ENCODE results near the gene AGPAT1. TPM values are rescaled to one million over a fixed set of nuclear protein-coding genes. Genes with fewer than 3 reads are reported as not detected.
A peak's percentile ranks its signal among the peaks of the same experiment; 100 is the strongest.

The AGPAT1 gene
- total RNA-seq, 1 experiment from 2014 or later = 58.9 TPM

- H3K4me1 ChIP-seq (replicated peaks; ENCODE audit: insufficient read depth) = peaks cover 13% of the 10 kb centered on the region
- no peak overlapping the region for H3K27ac ChIP-seq
- H3K9me2 ChIP-seq (ENCODE audit: insufficient read depth) = no peaks in the 10 kb centered on the region
- no peak overlapping the region for H3K4me2 ChIP-seq
- no peaks in the 10 kb centered on the region for H4K20me1 ChIP-seq (ENCODE audit: insufficient read depth)
- BruUV-seq (replicated peaks) = no TSS peak
- TF ChIP-seq EZH2 (IDR thresholded peaks at IDR 0.05; ENCODE audit: low read depth) (no peak), CTCF (conservative IDR thresholded peaks at IDR 0.05) (no peak)
- ChIA-PET POLR2A (ENCODE audit: unreplicated experiment) (no interaction called here), CTCF (no interaction called here)
- H3K79me2 ChIP-seq (ENCODE audit: low read depth) = peaks cover 27% of the 10 kb centered on the region
- H3K9me3 ChIP-seq (ENCODE audit: insufficient read depth, low read depth) = no peaks in the 10 kb centered on the region
- intact Hi-C loops (cut with micrococcal nuclease; ENCODE audit: unreplicated experiment) = no loop called here
- H3F3A ChIP-seq (ENCODE audit: insufficient read depth, low read depth) = peaks cover 6% of the 10 kb centered on the region; the same call in 1 of the 2 replicates
- no peak for DNase-seq
- no peaks in the 10 kb centered on the region for H3K27me3 ChIP-seq (ENCODE audit: insufficient read depth, low read depth)
- H3K36me3 ChIP-seq (ENCODE audit: low read depth) = peaks cover 7% of the 10 kb centered on the region; the same call in 1 of the 2 replicates
- H3K4me3 ChIP-seq = no peak overlapping the region
- H2AFZ ChIP-seq = no peak overlapping the region
Observed at GRCh38 chr6:32123681-32124080, 52.2 kb downstream of the AGPAT1 start.

- Histone ChIP-seq H2AFZ (no peak overlapping the region), H3K4me1 (replicated peaks; ENCODE audit: insufficient read depth) (no peaks in the 10 kb centered on the region), H3K27me3 (ENCODE audit: insufficient read depth, low read depth) (no peaks in the 10 kb centered on the region), H3F3A (ENCODE audit: insufficient read depth, low read depth) (peaks cover 6% of the 10 kb centered on the region; the same call in 1 of the 2 replicates), H3K79me2 (ENCODE audit: low read depth) (0 out of 2 replicates have a peak, but pooled peaks cover under 1% of the 10 kb centered on the region), H3K36me3 (ENCODE audit: low read depth) (peaks cover 8% of the 10 kb centered on the region; the same call in 1 of the 2 replicates), H3K9me2 (ENCODE audit: insufficient read depth) (no peaks in the 10 kb centered on the region), H3K9me3 (ENCODE audit: insufficient read depth, low read depth) (no peaks in the 10 kb centered on the region), H3K4me2 (no peak overlapping the region), H3K4me3 (no peak overlapping the region), H3K27ac (no peak overlapping the region), H4K20me1 (ENCODE audit: insufficient read depth) (no peaks in the 10 kb centered on the region; the same call in 1 of the 2 replicates)
- no peak for DNase-seq
- TF ChIP-seq CTCF (conservative IDR thresholded peaks at IDR 0.05) (no peak), EZH2 (IDR thresholded peaks at IDR 0.05; ENCODE audit: low read depth) (no peak)
- CTCF ChIA-PET = no interaction called here
- POLR2A ChIA-PET (ENCODE audit: unreplicated experiment) = no interaction called here
- intact Hi-C loops (cut with micrococcal nuclease; ENCODE audit: unreplicated experiment) = no loop called here
- no TSS peak for BruUV-seq (replicated peaks)
Observed at GRCh38 chr6:32120573-32121059, 55.3 kb downstream of the AGPAT1 start.

- H3K4me2 ChIP-seq = no peak overlapping the region
- H3K79me2 ChIP-seq (ENCODE audit: low read depth) = no peaks in the 10 kb centered on the region
- H3K27ac ChIP-seq = no peak overlapping the region
- ChIA-PET POLR2A (ENCODE audit: unreplicated experiment) (interaction anchor here (0.5 to 0.8 kb wide), 2 partner anchors 71 to 676 kb away, joined by 3 to 5 read pairs; partner anchors contain the start of gene PBX2), CTCF (interaction anchor here (0.5 to 1.0 kb wide), 7 partner anchors 10 to 1128 kb away, joined by 3 to 10 read pairs (median 4); partner anchors contain the start of gene PBX2)
- no peak overlapping the region for H2AFZ ChIP-seq
- no peaks in the 10 kb centered on the region; the same call in 1 of the 2 replicates for H4K20me1 ChIP-seq (ENCODE audit: insufficient read depth)
- no peaks in the 10 kb centered on the region for H3K9me3 ChIP-seq (ENCODE audit: insufficient read depth, low read depth)
- H3K36me3 ChIP-seq (ENCODE audit: low read depth) = peaks cover 9% of the 10 kb centered on the region; the same call in 1 of the 2 replicates
- H3K9me2 ChIP-seq (ENCODE audit: insufficient read depth) = no peaks in the 10 kb centered on the region
- BruUV-seq (replicated peaks) = no TSS peak
- peaks cover 16% of the 10 kb centered on the region; the same call in 1 of the 2 replicates for H3K4me1 ChIP-seq (replicated peaks; ENCODE audit: insufficient read depth)
- TF ChIP-seq CTCF (conservative IDR thresholded peaks at IDR 0.05) (peak; percentile 86), EZH2 (IDR thresholded peaks at IDR 0.05; ENCODE audit: low read depth) (no peak)
- no peak overlapping the region for H3K4me3 ChIP-seq
- no peaks in the 10 kb centered on the region for H3K27me3 ChIP-seq (ENCODE audit: insufficient read depth, low read depth)
- intact Hi-C loops (cut with micrococcal nuclease; ENCODE audit: unreplicated experiment) = loop anchor here (1.0 to 5.0 kb wide), 4 partner anchors 35 to 678 kb away; partner anchors contain the start of gene PPT2
- peak; percentile 68 to 81 for DNase-seq
- peaks cover 15% of the 10 kb centered on the region for H3F3A ChIP-seq (ENCODE audit: insufficient read depth, low read depth)
Observed at GRCh38 chr6:32118782-32119628, 56.9 kb downstream of the AGPAT1 start.

Small RNA genes within 50 kb of the gene (microRNA-seq; reads per million reads assigned to microRNA genes)
- 3.4 reads per million for gene MIR6721 (ENCODE audit: borderline number of aligned reads, borderline replicate concordance)
- not detected for gene MIR6833 (ENCODE audit: borderline number of aligned reads, borderline replicate concordance)

Other genes starting within 250 kb of the AGPAT1 start
- 0.96 and 2.4 TPM in 2 replicates for gene C2, start 248.4 kb downstream of the AGPAT1 start, total RNA-seq (2021)
- gene CFB, start 230.0 kb downstream of the AGPAT1 start, total RNA-seq (2021) = 22.6 and 25.5 TPM in 2 replicates
- 43.0 and 50.8 TPM in 2 replicates for gene NELFE, start 217.1 kb downstream of the AGPAT1 start, total RNA-seq (2021)
- gene SKIC2, start 216.9 kb downstream of the AGPAT1 start, total RNA-seq (2021) = 67.9 and 86.0 TPM in 2 replicates
- gene DXO, start 203.9 kb downstream of the AGPAT1 start, total RNA-seq (2021) = 24.5 and 36.0 TPM in 2 replicates
- 7.0 and 9.3 TPM in 2 replicates for gene C4A, start 194.0 kb downstream of the AGPAT1 start, total RNA-seq (2021)
- gene C4B, start 161.3 kb downstream of the AGPAT1 start, total RNA-seq (2021) = 7.5 and 8.3 TPM in 2 replicates
- 0.33 TPM in 1 of 2 replicates, not detected in the other for gene CYP21A2, start 137.7 kb downstream of the AGPAT1 start, total RNA-seq (2021)
- 15.1 and 22.1 TPM in 2 replicates for gene TNXB, start 66.7 kb downstream of the AGPAT1 start, total RNA-seq (2021)
- 87.2 and 102 TPM in 2 replicates for gene ATF6B, start 47.8 kb downstream of the AGPAT1 start, total RNA-seq (2021)
- 11.6 and 12.6 TPM in 2 replicates for gene FKBPL, start 45.8 kb downstream of the AGPAT1 start, total RNA-seq (2021)
- 12.6 and 15.9 TPM in 2 replicates for gene PRRT1, start 24.1 kb downstream of the AGPAT1 start, total RNA-seq (2021)
- 38.2 and 42.5 TPM in 2 replicates for gene PPT2, start 21.9 kb downstream of the AGPAT1 start, total RNA-seq (2021)
- 23.3 and 26.0 TPM in 2 replicates for gene EGFL8, start 11.5 kb downstream of the AGPAT1 start, total RNA-seq (2021)
- gene RNF5, start 2.3 kb upstream of the AGPAT1 start, total RNA-seq (2021) = 45.6 and 51.3 TPM in 2 replicates
- 18.1 and 20.4 TPM in 2 replicates for gene AGER, start 8.2 kb upstream of the AGPAT1 start, total RNA-seq (2021)
- gene PBX2, start 14.1 kb upstream of the AGPAT1 start, total RNA-seq (2021) = 88.2 and 89.3 TPM in 2 replicates
- gene GPSM3, start 16.6 kb upstream of the AGPAT1 start, total RNA-seq (2021) = 8.6 and 10.4 TPM in 2 replicates
- 1.2 and 1.5 TPM in 2 replicates for gene NOTCH4, start 48.0 kb upstream of the AGPAT1 start, total RNA-seq (2021)
- not detected in 2 replicates for gene TSBP1, start 195.8 kb upstream of the AGPAT1 start, total RNA-seq (2021)
- gene BTNL2, start 231.1 kb upstream of the AGPAT1 start, total RNA-seq (2021) = not detected in 2 replicates